LNCaP clone FGC (cell line): Measurements from ENCODE around the gene SRGAP3.

Source experiments
- DNase-seq: peaks from one replicate; pipeline ENCODE4 v3.0.0-alpha.2; 2011; ENCODE audit warnings: low read depth
- H3K4me3 ChIP-seq: 2 replicates; pipeline ENCODE4 v1.5.1; 2011; ENCODE audit warnings: mild to moderate bottlenecking, low read depth, low read length, control low read depth
- TF ChIP-seq, protein P1 (sequence below): IDR thresholded peaks from 2 replicates; pipeline ENCODE4 v1.5.1; 2012; ENCODE audit warnings: mild to moderate bottlenecking; ENCODE audit not compliant: control insufficient read depth, insufficient read depth; ENCODE audit errors: extremely low read depth

SRGAP3 gene

DNA sequence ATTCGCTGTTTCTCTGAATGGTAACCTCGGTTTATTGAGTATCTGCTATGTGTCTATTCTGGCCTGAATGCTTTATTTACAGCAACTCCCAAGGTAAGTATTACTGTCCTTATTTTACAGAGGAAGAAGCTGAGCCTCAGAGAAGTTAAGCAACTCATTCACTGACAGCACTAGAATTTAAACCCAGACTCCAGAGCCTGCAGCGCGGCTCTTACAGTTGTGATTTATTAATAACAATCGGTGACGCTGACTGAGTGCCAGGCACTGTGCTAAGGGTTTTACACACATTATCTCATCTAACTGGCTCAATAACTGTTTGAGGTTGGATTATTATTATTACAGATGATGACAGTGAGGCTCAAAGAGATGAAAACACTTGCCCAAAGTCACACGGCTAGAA is 19.6 kb downstream of the SRGAP3 start:
- DNase-seq: no peak
- no peak overlapping the region for H3K4me3 ChIP-seq
- TF ChIP-seq, protein P1, sequence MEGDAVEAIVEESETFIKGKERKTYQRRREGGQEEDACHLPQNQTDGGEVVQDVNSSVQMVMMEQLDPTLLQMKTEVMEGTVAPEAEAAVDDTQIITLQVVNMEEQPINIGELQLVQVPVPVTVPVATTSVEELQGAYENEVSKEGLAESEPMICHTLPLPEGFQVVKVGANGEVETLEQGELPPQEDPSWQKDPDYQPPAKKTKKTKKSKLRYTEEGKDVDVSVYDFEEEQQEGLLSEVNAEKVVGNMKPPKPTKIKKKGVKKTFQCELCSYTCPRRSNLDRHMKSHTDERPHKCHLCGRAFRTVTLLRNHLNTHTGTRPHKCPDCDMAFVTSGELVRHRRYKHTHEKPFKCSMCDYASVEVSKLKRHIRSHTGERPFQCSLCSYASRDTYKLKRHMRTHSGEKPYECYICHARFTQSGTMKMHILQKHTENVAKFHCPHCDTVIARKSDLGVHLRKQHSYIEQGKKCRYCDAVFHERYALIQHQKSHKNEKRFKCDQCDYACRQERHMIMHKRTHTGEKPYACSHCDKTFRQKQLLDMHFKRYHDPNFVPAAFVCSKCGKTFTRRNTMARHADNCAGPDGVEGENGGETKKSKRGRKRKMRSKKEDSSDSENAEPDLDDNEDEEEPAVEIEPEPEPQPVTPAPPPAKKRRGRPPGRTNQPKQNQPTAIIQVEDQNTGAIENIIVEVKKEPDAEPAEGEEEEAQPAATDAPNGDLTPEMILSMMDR: no peak

DNA sequence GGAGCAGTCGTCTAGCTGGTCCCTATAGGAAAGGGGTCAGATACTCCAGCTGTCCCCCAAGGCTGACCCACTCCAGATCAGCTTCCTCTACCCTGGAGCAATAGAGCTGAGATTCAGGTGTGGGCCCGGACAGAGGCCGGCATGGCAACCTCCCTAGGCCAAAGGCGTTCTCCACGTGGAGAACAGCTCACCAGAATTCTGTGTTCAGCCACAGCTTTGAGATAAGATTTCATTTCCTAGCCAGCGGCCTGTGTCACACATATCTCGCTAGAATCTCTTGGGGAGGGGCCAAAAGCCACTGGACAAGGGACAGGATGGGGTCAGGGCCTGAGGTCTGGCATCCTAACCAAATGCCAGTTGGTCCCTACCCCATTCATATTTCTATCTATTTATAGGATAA is 20.1 kb downstream of the SRGAP3 start:
- TF ChIP-seq, protein P1: no peak
- H3K4me3 ChIP-seq: no peak overlapping the region
- DNase-seq: no peak

DNA sequence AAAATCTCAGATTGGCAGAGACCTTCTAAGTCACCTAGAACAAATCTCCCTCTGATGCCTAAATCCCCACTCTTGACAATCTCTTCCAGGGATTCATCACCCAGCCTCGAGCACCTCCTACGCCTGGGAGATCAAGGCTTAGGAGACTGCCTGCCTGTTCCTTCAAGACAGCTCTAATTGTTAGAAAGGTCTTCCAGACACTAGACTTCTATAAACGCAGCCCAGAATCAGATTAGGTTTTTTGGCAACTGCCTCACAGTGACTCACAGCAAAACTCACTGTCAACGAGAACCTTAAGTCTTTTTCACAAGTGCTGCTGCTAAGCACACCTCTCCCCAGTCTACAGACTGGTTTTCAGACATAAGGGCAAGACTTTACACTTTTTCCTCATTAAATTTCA is 23.1 kb downstream of the SRGAP3 start:
- TF ChIP-seq, protein P1: no peak
- DNase-seq: peak; percentile 74
- H3K4me3 ChIP-seq: no peak overlapping the region

DNA sequence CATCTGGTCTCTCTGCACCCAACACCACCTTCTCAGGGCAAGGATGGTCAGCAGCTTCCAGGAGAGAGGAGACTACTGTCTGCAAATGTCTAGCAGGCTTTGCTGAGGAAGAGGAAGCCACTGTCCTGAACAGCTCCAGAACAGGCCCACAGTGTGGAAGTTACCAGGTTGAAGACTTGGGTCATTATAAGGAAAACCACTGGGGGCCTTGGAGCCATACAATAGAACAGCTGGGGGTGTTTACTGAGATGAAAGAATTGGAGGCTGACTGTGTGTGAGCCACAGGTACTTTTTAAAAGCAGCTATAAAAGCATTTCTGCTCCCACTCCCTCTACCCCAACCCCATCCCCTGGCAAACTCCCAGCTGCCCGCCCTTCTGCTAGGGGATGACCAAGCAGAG is 24.2 kb downstream of the SRGAP3 start:
- TF ChIP-seq, protein P1: no peak

DNA sequence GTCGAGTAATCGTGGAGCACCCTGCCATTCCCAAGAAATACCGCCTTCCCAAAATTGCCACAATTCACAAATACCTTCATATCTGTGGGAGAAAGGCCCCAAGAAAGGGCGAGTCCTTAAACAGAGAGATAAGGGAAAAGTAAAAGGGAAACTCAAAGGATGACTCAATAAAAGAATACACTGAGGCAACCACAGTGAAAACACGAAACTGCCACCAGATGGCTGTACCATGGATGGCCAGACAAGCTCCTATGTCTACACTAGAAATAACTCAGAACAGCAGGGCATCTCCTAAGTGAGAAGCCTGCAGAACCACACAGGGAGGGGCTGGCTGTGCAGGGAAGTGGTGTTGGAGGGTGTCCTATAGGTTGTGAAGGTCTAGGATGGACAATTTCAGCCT is 25.0 kb downstream of the SRGAP3 start:
- H3K4me3 ChIP-seq: no peak overlapping the region
- DNase-seq: no peak
- TF ChIP-seq, protein P1: no peak

More for the DNA sequence above, 24.2 kb downstream of the SRGAP3 start:
- DNase-seq: no peak
- H3K4me3 ChIP-seq: no peak overlapping the region

DNA sequence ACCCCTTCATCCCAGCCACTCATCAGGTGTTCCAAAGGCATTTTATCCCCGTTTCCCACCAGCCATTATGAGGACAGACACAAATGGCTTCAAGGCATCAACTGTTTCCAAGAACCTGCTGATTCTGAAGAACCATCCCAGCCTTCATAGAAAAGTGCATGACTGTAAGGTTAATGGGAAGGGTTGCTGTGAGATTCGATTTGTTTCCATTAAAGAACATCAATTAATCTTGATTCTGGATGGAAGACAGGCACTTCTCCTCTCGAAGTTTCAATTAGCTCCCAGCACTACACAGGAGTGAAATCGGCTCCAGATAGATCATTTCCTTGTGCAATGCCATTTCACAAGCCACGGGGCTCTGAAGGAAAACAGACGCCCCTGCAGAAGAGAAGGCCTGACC is 25.8 kb downstream of the SRGAP3 start:
- no peak for DNase-seq
- H3K4me3 ChIP-seq: no peak overlapping the region
- TF ChIP-seq, protein P1: no peak

DNA sequence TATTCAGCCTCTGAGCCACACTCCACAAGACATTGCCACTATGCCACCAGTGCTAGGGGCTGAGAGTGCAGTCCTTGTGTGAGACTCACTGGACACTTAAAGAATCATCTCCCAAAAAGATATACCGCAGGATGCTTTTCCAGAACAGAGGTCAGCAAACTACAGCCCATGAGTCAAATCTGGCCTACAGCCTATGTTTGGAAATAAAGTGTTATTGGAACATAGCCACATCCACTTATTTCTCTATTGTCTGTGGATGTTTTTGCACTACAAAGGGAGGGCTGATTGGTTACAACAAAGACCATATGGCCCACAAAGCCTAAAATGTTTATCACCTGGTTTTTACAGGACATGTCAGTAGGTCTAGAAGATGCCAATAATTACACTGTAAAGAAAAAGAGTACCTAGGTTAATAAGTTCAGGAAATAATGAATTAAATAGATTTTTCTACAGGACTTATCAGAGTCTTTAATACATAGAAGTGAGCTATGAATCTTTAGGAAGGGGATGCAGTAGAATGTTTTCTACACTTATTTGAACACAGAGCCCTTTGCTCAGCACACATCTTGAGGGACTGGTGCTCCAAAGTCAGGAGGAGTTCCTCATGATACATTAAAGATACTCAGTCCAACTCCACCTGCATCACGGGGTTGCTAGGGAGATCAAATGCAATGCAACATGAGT is 26.3 kb downstream of the SRGAP3 start:
- TF ChIP-seq, protein P1: no peak
- no peak for DNase-seq
- no peak overlapping the region for H3K4me3 ChIP-seq
